ENCODE results near the gene TMEM121. TPM values are rescaled to one million over a fixed set of nuclear protein-coding genes. Genes with fewer than 3 reads are reported as not detected.

TMEM121 gene
- total and polyA plus RNA-seq, 2 donors (not counting 1 experiment from before 2014, with no cell fraction given) = 0.99 to 3.7 TPM

- TF ChIP-seq CTCF (IDR thresholded peaks at IDR 0.05) = peak; percentile 82
- peak; percentile 80 for TF ChIP-seq EZH2 (IDR thresholded peaks at IDR 0.05; ENCODE audit: borderline replicate concordance, insufficient read depth, low read depth, low read length, poor library complexity, severe bottlenecking)
- H3K9me3 Mint-ChIP-seq (ENCODE audit: insufficient read depth) = no peaks in the 10 kb centered on the region
- POLR2A ChIA-PET = interaction anchor here (0.9 to 2.2 kb wide), 8 partner anchors 9 to 243 kb away, joined by 3 to 39 read pairs (median 4); partner anchors contain the start of gene BTBD6
Observed at GRCh38 chr14:105490572-105491365, 35.6 kb upstream of the TMEM121 start, which contains the start of gene TEDC1. Gene TEDC1, plus strand, starts transcription at chr14:105491246. Its CDS starts 130 bp downstream, at chr14:105491376.

More at GRCh38 chr14:105490572-105491365, 35.6 kb upstream of the TMEM121 start, which contains the start of gene TEDC1:
- no peaks in the 10 kb centered on the region for H3K9me3 ChIP-seq (ENCODE audit: control extremely low read depth in 1 of 3, control insufficient read depth in 2 of 3, insufficient read depth in 1 of 3, low read length in 2 of 3)
- peak within 1 kb of the TSS in 4 of 5 experiments; percentile 65 to 89 (median 79) for H3K4me3 ChIP-seq (ENCODE audit: control extremely low read depth in 1 of 5, extremely low read depth in 1 of 5, insufficient read depth in 1 of 5, low read depth in 2 of 5, low read length in 4 of 5)
- WGBS (ENCODE audit: insufficient coverage) = under 1% methylated on average over 94 of the region's 94 CpGs
- H3K27me3 ChIP-seq (replicated peaks in 1 of 4; ENCODE audit: control extremely low read depth in 1 of 4, control insufficient read depth in 3 of 4, insufficient read depth in 4 of 4, low read length in 3 of 4) = no peaks in the 10 kb centered on the region
- CTCF ChIA-PET = interaction anchor here (0.8 to 4.5 kb wide), 23 partner anchors 12 to 887 kb away, joined by 3 to 121 read pairs (median 7); partner anchors contain the start of gene BRF1
- Mint-ChIP-seq H3K4me3 (peak within 1 kb of the TSS; percentile 90), H3K4me1 (peaks cover 35% of the 10 kb centered on the region), H3K27me3 (no peaks in the 10 kb centered on the region), H3K27ac (peak within 1 kb of the TSS; percentile 97)
- peak within 1 kb of the TSS; percentile 72 for H2AFZ ChIP-seq (ENCODE audit: insufficient read depth, low read depth, low read length, poor library complexity, severe bottlenecking)
- H3K9ac ChIP-seq (ENCODE audit: low read length) = peak within 1 kb of the TSS; percentile 86
- peaks cover 33 to 49% of the 10 kb centered on the region in 2 donors for H3K4me1 ChIP-seq (ENCODE audit: control insufficient read depth in 2 of 2, insufficient read depth in 2 of 2, low read length in 2 of 2)
- H3K4me2 ChIP-seq (replicated peaks; ENCODE audit: low read depth, low read length, poor library complexity, severe bottlenecking) = peak within 1 kb of the TSS; percentile 100
- peaks cover 26% of the 10 kb centered on the region for H4K20me1 ChIP-seq (ENCODE audit: control insufficient read depth, insufficient read depth, low read length, poor library complexity, severe bottlenecking)
- H3K36me3 ChIP-seq (replicated peaks in 1 of 2; ENCODE audit: control extremely low read depth in 1 of 2, control insufficient read depth in 1 of 2, extremely low read depth in 1 of 2, insufficient read depth in 2 of 2, low read length in 1 of 2) = peaks cover 0 to 9% of the 10 kb centered on the region in 2 experiments
- intact Hi-C loops (cut with micrococcal nuclease) = loop anchor here (1.0 to 5.0 kb wide), 10 partner anchors 9 to 398 kb away; partner anchors contain the start of genes BRF1, CRIP2, PACS2 and TEX22
- peak within 1 kb of the TSS; percentile 95 to 96 for H3K27ac ChIP-seq (ENCODE audit: low read length in 2 of 2)
- DNase-seq (peak; percentile 100), ATAC-seq (ENCODE audit: low read depth) (peak; percentile 69)
- H3K79me2 ChIP-seq (ENCODE audit: control insufficient read depth, insufficient read depth, low read length) = peaks cover 9% of the 10 kb centered on the region
